IPS DF 19.7 (cell line): ENCODE results near the gene CYP2S1.
"Not testable (repeated sequence)": the region's sequence is repeated elsewhere in the genome, so short reads cannot be mapped to it uniquely, and the experiment has no call there.

ENCODE experiments used
- DNase-seq: peaks from one replicate; pipeline ENCODE4 v3.0.0-alpha.2; 2013; ENCODE audit warnings: low read depth, low spot score

The CYP2S1 gene

GRCh38 chr19:41226053-41226873, 33.2 kb downstream of the CYP2S1 start:
- DNase-seq = no peak

- DNase-seq = no peak
These were observed 33.9 kb downstream of the CYP2S1 start for GRCh38 chr19:41226874-41227390.

- DNase-seq = no peak
These were observed 35.5 kb downstream of the CYP2S1 start for GRCh38 chr19:41228486-41228885.

- DNase-seq = not testable (repeated sequence)
These were observed 36.3 kb downstream of the CYP2S1 start for GRCh38 chr19:41229338-41229737.

GRCh38 chr19:41230067-41230857, 37.2 kb downstream of the CYP2S1 start:
- DNase-seq = no peak

- DNase-seq = no peak
These were observed 39.7 kb downstream of the CYP2S1 start for GRCh38 chr19:41232686-41233085.

- no peak for DNase-seq
These were observed 40.8 kb downstream of the CYP2S1 start for GRCh38 chr19:41233748-41234240.

- no peak for DNase-seq
These were observed 41.6 kb downstream of the CYP2S1 start for GRCh38 chr19:41234512-41235168.

- DNase-seq = no peak
These were observed 42.5 kb downstream of the CYP2S1 start for GRCh38 chr19:41235480-41235879.

- DNase-seq = no peak
These were observed 45.2 kb downstream of the CYP2S1 start for GRCh38 chr19:41238244-41238643.

- no peak for DNase-seq
These were observed 46.3 kb downstream of the CYP2S1 start for GRCh38 chr19:41239363-41239762.

- no peak for DNase-seq
These were observed 47.0 kb downstream of the CYP2S1 start for GRCh38 chr19:41239961-41240574.

- no peak for DNase-seq
These were observed 48.8 kb downstream of the CYP2S1 start for GRCh38 chr19:41241859-41242258.

GRCh38 chr19:41244117-41244516, 51.1 kb downstream of the CYP2S1 start:
- no peak for DNase-seq

- no peak for DNase-seq
These were observed 52.8 kb downstream of the CYP2S1 start for GRCh38 chr19:41245843-41246242.

GRCh38 chr19:41248895-41249294, 55.9 kb downstream of the CYP2S1 start:
- no peak for DNase-seq

- DNase-seq = no peak
These were observed 56.8 kb downstream of the CYP2S1 start for GRCh38 chr19:41249707-41250423.

GRCh38 chr19:41253660-41254059, 60.6 kb downstream of the CYP2S1 start:
- DNase-seq = no peak

- DNase-seq = no peak
These were observed 62.2 kb downstream of the CYP2S1 start for GRCh38 chr19:41255171-41255570.
